ENCODE results near the gene DNASE1L3. TPM values are rescaled to one million over a fixed set of nuclear protein-coding genes. Genes with fewer than 3 reads are reported as not detected.

DNASE1L3 gene
- total and polyA plus RNA-seq, 2 of the 13 experiments (the other 11 are each of a cell fraction or from before 2014, with no cell fraction given): 0.86 to 1.7 TPM

DNA sequence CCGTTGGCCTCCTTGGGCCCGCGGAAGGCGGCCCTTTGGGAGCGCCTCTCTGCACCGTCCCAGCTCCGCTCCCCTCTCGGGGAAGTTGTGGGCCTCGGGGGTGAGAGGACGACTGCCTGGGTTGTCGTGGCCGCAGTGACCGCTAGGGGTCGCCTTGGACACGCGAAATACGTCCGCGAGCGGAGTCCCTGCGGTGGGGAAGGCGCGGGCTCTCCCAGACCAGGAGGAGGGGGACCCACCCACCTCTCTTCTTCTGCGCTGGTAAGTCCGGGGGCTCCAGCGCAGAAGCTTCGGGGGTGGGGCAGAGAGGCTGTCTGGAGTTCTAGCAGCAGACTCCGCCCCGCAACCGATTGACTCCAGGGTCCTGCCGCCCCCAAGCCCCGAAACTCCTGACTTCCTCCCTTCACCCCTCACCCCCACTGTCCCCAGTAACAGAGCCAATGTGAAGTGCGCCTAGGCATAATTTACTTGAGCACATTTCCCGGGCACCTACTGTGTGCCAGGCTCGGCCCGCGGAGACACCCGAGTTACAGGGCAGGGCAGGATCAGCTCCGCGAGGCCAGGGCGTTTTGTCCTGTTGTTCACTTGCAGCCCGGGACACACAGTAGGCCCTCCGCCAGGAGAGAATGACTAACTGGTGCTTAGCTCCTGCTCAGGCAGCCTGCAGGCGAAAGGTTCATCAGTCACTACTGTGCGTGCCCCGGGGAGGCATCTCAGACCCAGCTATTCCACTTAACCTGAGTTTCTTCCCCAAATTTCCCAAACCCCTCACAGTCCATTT, 32.8 kb downstream of the DNASE1L3 start (continued):
- TF ChIP-seq ZMYM3 (CRISPR knock-in tag; IDR thresholded peaks at IDR 0.05): 0 out of 2 replicates have a peak, but pooled peaks have one; percentile 45
- peak; percentile 21; the same call in 1 of the 2 replicates for TF ChIP-seq HOXA3 (CRISPR knock-in tag; IDR thresholded peaks at IDR 0.05)
- no peak for TF ChIP-seq CEBPZ (IDR thresholded peaks at IDR 0.05; ENCODE audit: low read length)
- peak; percentile 46; the same call in 1 of the 2 replicates for TF ChIP-seq SAP130 (CRISPR knock-in tag; IDR thresholded peaks at IDR 0.05; ENCODE audit: low read depth)
- peak; percentile 19; the same call in 1 of the 2 replicates for TF ChIP-seq TFDP1 (CRISPR knock-in tag; IDR thresholded peaks at IDR 0.05; ENCODE audit: borderline replicate concordance)
- TF ChIP-seq GMEB1 (CRISPR knock-in tag; IDR thresholded peaks at IDR 0.05; ENCODE audit: borderline replicate concordance): no peak; the same call in 1 of the 2 replicates
- no peak for TF ChIP-seq ZNF264 (CRISPR knock-in tag; IDR thresholded peaks at IDR 0.05)
- TF ChIP-seq IRX3 (CRISPR knock-in tag; IDR thresholded peaks at IDR 0.05; ENCODE audit: borderline replicate concordance, low read depth): no peak
- TF ChIP-seq, protein P1, sequence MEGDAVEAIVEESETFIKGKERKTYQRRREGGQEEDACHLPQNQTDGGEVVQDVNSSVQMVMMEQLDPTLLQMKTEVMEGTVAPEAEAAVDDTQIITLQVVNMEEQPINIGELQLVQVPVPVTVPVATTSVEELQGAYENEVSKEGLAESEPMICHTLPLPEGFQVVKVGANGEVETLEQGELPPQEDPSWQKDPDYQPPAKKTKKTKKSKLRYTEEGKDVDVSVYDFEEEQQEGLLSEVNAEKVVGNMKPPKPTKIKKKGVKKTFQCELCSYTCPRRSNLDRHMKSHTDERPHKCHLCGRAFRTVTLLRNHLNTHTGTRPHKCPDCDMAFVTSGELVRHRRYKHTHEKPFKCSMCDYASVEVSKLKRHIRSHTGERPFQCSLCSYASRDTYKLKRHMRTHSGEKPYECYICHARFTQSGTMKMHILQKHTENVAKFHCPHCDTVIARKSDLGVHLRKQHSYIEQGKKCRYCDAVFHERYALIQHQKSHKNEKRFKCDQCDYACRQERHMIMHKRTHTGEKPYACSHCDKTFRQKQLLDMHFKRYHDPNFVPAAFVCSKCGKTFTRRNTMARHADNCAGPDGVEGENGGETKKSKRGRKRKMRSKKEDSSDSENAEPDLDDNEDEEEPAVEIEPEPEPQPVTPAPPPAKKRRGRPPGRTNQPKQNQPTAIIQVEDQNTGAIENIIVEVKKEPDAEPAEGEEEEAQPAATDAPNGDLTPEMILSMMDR (CRISPR knock-in tag; IDR thresholded peaks at IDR 0.05): peak; percentile 97
- peak; percentile 16 for TF ChIP-seq ZNF18 (CRISPR knock-in tag; IDR thresholded peaks at IDR 0.05; ENCODE audit: insufficient replicate concordance)
- TF ChIP-seq, protein P2, sequence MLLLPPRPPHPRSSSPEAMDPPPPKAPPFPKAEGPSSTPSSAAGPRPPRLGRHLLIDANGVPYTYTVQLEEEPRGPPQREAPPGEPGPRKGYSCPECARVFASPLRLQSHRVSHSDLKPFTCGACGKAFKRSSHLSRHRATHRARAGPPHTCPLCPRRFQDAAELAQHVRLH (CRISPR knock-in tag; IDR thresholded peaks at IDR 0.05; ENCODE audit: borderline replicate concordance, low read depth): peak; percentile 32; the same call in 1 of the 2 replicates
- no peak for TF ChIP-seq ZBTB37 (CRISPR knock-in tag; IDR thresholded peaks at IDR 0.05)
- TF ChIP-seq PCBP1 (IDR thresholded peaks at IDR 0.05; ENCODE audit: borderline replicate concordance, low read depth, low read length): peak; percentile 70; the same call in 1 of the 2 replicates
- TF ChIP-seq FOXK2 (IDR thresholded peaks at IDR 0.05): no peak
